Astrocyte of the spinal cord (primary cell): ENCODE data around the gene IRF2BP2.

Experiments
- DNase-seq: peaks from one replicate; pipeline ENCODE4 v3.0.0; 2011; ENCODE audit warnings: low read depth, low spot score
- H3K4me3 ChIP-seq: 2 replicates; pipeline ENCODE4 v1.5.1; 2011; ENCODE audit warnings: low read depth, mild to moderate bottlenecking, low read length, moderate library complexity
- CTCF ChIP-seq: IDR thresholded peaks from 2 replicates; pipeline ENCODE4 v1.5.1; 2012; ENCODE audit warnings: low read depth, mild to moderate bottlenecking, low read length, inconsistent platforms
- in situ Hi-C: cut with HindIII; loops from 2 replicates; pipeline ENCODE4 v1.10.0; 2017; ENCODE audit warnings: low sequenced_read_pairs

IRF2BP2 gene

DNA sequence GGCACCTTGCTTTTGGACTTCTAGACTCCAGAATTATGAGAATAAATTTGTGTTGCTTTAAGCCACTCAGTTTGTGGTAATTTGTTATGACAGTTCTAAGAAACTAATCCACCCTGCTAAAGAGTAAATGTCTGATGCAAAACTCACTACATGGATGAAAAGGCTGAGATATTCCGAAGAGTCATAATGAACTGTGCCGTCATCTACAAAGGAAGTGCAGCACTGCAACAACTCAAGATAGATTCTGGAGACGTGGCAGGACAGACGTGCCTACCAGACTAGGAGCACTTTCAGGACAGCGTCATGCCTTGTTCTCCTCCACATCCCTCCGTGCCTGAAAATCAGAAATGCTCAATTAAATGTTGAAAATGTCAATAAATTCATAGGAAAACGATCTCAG lies 24.4 kb upstream of the IRF2BP2 start:
- H3K4me3 ChIP-seq, result no peak overlapping the region
- in situ Hi-C loops, result no loop called here
- no peak for DNase-seq
- no peak for TF ChIP-seq CTCF

DNA sequence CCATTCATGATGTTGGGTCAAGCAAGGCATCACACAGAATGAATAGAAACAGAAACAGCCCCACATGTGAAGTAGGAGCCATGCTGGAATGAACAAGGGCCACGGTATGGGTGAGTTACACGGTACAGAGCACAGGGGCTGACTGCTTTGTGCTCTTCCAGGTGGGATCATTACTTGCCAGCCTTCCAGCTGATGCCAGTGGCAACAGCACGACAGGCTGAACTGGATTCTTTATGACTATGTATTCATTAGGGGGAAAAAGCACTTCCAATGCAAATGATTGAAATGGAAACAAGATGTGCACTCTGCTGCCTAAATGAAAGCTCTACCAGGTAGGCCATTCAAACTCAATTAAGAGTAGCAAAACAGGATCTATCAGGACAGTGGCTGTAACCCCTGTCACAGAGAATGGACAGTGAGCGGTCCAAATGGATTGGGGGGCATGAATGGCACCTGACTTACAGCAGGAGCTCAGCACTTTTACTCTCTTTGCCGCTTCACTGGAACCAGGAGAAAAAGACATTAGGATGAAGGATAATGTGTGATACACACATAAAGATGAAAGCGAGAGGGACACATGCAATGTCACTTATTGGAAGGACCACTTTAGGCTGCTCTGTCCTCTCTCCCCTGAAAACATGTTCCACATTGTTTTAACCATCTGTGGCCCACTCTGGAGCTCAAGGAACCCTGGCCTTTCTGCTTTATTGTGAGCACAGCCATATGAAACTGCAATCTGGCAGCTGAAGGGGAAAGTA lies 23.4 kb upstream of the IRF2BP2 start:
- DNase-seq, result no peak
- in situ Hi-C loops, result no loop called here
- TF ChIP-seq CTCF, result no peak
- H3K4me3 ChIP-seq, result no peak overlapping the region

DNA sequence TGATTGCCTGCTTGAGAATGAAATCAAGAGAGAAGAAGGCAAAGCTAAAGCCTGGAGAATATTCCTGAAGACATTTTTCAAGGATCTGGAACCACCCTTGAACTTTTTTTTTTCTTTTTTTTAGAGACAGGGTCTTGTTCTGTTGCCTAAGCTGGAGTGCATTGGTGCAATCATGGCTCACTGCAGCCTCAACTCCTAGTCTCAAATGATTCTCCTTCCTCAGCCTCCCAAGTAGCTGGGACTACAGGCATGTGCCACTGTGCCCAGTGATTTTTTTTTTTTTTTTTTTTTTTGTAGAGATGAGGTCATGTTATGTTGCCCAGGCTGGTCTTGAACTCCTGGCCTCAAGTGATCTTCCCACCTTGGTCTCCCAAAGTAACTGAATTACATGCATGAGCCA lies 22.2 kb upstream of the IRF2BP2 start:
- DNase-seq, result no peak
- no peak overlapping the region for H3K4me3 ChIP-seq
- in situ Hi-C loops, result no loop called here
- TF ChIP-seq CTCF, result no peak

DNA sequence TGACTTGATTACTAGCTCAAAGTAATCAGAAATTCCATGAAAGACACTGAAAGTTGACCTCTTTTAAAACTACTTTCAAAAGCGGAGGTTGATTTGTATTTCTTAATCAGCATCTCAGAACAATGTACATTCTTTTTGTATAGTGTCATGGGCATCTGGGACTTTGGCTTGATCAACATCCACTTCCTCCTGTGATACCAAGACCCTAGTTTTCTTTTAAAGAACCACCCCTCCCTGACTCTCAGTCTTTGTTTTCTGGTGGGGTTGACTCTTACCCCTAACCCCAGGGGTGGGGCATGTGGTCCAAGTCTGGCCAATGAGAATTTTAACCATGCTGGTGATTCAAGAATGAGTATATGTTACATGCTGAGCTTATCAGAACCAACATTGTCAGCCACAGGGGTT lies 21.7 kb upstream of the IRF2BP2 start:
- no peak for TF ChIP-seq CTCF
- in situ Hi-C loops, result no loop called here
- no peak overlapping the region for H3K4me3 ChIP-seq
- DNase-seq, result peak; percentile 96

GRCh38 chr1:234629026-234629425 lies 19.0 kb upstream of the IRF2BP2 start:
- no peak for DNase-seq
- in situ Hi-C loops, result no loop called here
- no peak overlapping the region for H3K4me3 ChIP-seq
- TF ChIP-seq CTCF, result no peak

DNA sequence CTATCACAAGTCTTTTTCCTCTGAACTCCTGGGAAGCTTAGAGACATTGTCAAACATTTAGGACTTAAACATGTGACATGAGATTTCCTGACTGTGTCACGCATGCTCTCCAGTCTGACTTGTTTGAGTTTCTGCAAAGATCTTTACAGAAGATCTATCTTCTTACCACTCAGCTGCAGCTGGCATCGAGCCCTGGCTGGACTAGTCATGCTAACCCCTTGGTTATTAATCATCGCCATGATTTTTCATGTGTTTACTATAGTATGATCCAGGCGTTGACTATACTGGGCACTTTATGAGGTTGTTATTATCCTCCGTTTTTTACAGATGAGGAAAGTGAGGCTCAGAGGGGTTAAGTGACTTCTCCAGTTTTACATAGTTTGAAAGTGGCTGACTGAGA lies 18.1 kb upstream of the IRF2BP2 start:
- peak; percentile 61 for DNase-seq
- no peak for TF ChIP-seq CTCF
- in situ Hi-C loops, result no loop called here
- no peak overlapping the region for H3K4me3 ChIP-seq
